Type B pancreatic cell (in vitro differentiated cells): ENCODE results near the gene TRNAU1AP. TPM values are rescaled to one million over a fixed set of nuclear protein-coding genes. Genes with fewer than 3 reads are reported as not detected.
"Not testable (repeated sequence)": the region's sequence is repeated elsewhere in the genome, so short reads cannot be mapped to it uniquely, and the experiment has no call there.

ENCODE experiments used
- DNase-seq: peaks from one replicate; pipeline ENCODE4 v3.0.0; 2021; ENCODE audit warnings: mixed read lengths; ENCODE audit not compliant: unreplicated experiment; ENCODE audit errors: extremely low spot score
- H3K27ac Mint-ChIP-seq: 2 replicates; pipeline ENCODE4 v1.8.0; 2021; ENCODE audit warnings: mild to moderate bottlenecking, mixed read lengths
- H3K27me3 Mint-ChIP-seq: 2 replicates; pipeline ENCODE4 v1.8.0; 2021; ENCODE audit warnings: mixed read lengths
- H3K36me3 Mint-ChIP-seq: 2 replicates; pipeline ENCODE4 v1.8.0; 2021; ENCODE audit warnings: mixed read lengths
- H3K4me1 Mint-ChIP-seq: one replicate; pipeline ENCODE4 v1.8.0; 2021; ENCODE audit warnings: mixed read lengths; ENCODE audit not compliant: unreplicated experiment
- H3K4me3 Mint-ChIP-seq: 2 replicates; pipeline ENCODE4 v1.8.0; 2021; ENCODE audit warnings: mild to moderate bottlenecking, mixed read lengths
- H3K9me3 Mint-ChIP-seq: 2 replicates; pipeline ENCODE4 v1.8.0; 2021; ENCODE audit warnings: mixed read lengths
- total RNA-seq: library from RNA; stranded (reverse); gene quantifications from 2 replicates; pipeline ENCODE4 v1.2.1, GENCODE V29; 2021; ENCODE audit warnings: low replicate concordance
- TF ChIP-seq, protein P1 (sequence below): fragments of 200-600 bp; sonication (generic); conservative IDR thresholded peaks from 2 replicates; pipeline ENCODE4 v1.5.0; 2021; ENCODE audit warnings: antibody characterized with exemption, mild to moderate bottlenecking

TRNAU1AP gene
- total RNA-seq, 1 donor from 2014 or later = 33.7 TPM

DNA sequence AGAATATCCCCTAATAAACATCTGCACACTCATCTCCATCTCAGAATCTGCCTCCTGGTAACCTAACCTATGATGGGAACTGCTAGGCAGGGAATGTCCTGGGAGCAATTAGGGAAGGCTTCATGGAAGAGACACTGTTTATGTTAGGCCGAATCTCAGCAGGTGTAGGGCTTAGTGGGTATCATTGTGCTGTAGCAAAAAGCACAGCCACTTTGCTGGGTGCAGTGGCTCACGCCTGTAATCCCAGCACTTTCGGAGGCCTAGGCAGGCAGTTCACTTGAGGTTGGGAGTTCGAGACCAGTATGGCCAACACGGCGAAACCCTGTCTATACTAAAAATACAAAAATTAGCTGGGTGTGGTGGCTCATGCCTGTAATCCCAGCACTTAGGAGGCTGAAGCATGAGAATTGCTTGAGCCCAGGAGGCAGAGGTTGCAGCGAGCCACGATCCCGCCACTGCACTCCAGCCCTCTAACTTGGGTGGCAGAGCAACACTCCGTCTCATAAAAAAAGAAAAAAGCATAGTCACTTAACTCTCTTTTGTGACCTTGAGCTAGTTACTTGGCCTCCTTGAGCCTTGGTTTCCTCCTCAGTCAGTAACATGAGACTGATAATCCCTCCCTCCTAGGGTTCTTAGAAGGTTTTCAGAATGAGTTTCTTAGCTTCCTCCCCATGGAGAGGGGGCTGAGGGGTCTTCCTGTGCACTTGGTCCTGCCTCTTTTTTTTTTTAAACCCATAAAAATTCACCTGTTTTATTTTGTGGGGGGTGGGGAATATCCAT, 42.7 kb downstream of the TRNAU1AP start:
- Mint-ChIP-seq H3K9me3 (no peaks in the 10 kb centered on the region), H3K4me3 (no peak overlapping the region), H3K4me1 (peaks cover 4% of the 10 kb centered on the region), H3K27me3 (peaks cover 4% of the 10 kb centered on the region), H3K27ac (no peak overlapping the region), H3K36me3 (no peaks in the 10 kb centered on the region)
- DNase-seq = no peak
- TF ChIP-seq, protein P1, sequence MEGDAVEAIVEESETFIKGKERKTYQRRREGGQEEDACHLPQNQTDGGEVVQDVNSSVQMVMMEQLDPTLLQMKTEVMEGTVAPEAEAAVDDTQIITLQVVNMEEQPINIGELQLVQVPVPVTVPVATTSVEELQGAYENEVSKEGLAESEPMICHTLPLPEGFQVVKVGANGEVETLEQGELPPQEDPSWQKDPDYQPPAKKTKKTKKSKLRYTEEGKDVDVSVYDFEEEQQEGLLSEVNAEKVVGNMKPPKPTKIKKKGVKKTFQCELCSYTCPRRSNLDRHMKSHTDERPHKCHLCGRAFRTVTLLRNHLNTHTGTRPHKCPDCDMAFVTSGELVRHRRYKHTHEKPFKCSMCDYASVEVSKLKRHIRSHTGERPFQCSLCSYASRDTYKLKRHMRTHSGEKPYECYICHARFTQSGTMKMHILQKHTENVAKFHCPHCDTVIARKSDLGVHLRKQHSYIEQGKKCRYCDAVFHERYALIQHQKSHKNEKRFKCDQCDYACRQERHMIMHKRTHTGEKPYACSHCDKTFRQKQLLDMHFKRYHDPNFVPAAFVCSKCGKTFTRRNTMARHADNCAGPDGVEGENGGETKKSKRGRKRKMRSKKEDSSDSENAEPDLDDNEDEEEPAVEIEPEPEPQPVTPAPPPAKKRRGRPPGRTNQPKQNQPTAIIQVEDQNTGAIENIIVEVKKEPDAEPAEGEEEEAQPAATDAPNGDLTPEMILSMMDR = no peak

DNA sequence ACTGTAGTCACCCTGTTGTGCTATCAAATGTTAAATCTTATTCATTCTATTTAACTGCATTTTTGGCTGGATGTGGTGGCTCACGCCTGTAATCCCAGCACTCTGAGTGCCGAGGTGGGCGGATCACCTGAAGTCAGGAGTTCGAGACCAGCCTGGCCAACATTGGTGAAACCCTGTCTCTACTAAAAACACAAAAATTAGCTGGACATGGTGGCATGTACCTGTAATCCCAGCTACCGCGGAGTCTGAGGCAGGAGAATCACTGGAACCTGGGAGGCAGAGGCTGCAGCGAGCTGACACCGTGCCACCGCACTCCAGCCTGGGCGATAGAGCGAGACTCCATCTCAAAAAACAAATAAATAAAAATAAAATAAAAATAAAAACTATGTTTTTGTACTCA, 43.4 kb downstream of the TRNAU1AP start:
- not testable (repeated sequence) for DNase-seq, H3K4me1 Mint-ChIP-seq, H3K27ac Mint-ChIP-seq

DNA sequence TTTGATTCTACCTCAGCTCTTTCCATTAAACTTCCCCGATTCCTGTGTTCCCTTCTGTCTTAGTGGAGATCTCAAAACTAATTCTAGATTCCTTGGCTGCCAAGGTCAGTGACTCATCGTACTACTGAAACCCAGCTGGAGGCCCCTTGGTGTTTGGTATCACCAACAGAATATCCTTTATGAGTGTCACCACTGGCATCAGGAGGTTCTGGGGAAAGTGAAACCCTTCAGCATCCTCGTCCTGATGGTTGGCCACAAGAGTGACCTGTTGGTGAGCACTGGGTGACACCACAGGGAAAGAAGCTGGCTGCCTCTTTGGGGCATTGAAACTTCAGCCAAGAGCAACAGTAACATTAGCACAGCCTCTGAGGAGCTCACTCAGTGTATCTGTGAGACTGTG, 48.8 kb downstream of the TRNAU1AP start:
- no peak for DNase-seq
- H3K27ac Mint-ChIP-seq = peak overlapping the region; percentile 72

More for the DNA sequence above, 43.4 kb downstream of the TRNAU1AP start:
- H3K36me3 Mint-ChIP-seq, H3K27me3 Mint-ChIP-seq, H3K4me3 Mint-ChIP-seq, H3K9me3 Mint-ChIP-seq: not testable (repeated sequence)

DNA sequence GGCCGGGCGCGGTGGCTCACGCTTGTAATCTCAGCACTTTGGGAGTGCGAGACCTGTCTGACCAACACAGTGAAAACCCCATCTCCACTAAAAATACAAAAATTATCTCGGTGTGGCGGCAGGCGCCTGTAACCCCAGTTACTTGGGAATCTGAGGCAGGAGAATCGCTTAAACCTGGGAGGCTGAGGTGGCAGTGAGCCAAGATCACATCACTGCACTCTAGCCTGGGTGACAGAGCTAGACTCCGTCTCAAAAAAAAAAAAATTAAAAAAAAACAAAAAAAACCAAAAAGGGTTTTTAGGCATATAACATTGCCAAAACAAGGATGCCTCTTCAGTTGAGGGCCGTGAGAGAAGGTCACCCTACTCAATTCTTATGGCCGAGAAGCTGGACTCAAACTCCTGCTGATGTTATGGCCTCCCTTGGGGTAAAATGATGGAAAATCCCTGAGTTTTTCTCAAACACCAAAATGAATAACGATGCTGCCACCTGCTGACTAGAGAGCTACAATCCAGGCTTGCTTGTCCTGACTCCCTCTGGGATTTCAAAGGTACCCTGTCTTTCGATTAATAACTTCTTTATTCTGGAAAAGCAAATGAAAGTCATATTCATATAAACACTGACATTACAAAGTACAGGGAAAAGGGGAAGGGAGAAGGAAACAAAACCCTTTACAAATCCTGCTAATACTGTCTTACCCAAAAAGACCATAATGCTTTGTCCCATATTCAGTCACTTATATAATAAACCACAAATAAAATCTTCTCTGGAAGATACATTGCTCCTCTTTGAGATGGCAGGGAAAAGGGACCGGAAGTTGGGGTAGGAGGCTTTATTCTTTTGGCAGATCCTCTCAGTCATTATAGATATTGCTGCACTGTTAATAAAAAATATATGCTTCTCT, 49.9 kb downstream of the TRNAU1AP start:
- DNase-seq = no peak
- peaks cover 8% of the 10 kb centered on the region for H3K36me3 Mint-ChIP-seq
- H3K4me3 Mint-ChIP-seq = no peak overlapping the region
- peaks cover 4% of the 10 kb centered on the region for H3K4me1 Mint-ChIP-seq
- H3K27me3 Mint-ChIP-seq = no peaks in the 10 kb centered on the region
- TF ChIP-seq, protein P1 = peak; percentile 82
- H3K9me3 Mint-ChIP-seq = no peaks in the 10 kb centered on the region
- H3K27ac Mint-ChIP-seq = peak overlapping the region; percentile 10

More for the DNA sequence above, 48.8 kb downstream of the TRNAU1AP start:
- Mint-ChIP-seq H3K36me3 (peaks cover 8% of the 10 kb centered on the region), H3K27me3 (no peaks in the 10 kb centered on the region), H3K4me3 (no peak overlapping the region), H3K9me3 (no peaks in the 10 kb centered on the region), H3K4me1 (peaks cover 4% of the 10 kb centered on the region)
- TF ChIP-seq, protein P1 = no peak

DNA sequence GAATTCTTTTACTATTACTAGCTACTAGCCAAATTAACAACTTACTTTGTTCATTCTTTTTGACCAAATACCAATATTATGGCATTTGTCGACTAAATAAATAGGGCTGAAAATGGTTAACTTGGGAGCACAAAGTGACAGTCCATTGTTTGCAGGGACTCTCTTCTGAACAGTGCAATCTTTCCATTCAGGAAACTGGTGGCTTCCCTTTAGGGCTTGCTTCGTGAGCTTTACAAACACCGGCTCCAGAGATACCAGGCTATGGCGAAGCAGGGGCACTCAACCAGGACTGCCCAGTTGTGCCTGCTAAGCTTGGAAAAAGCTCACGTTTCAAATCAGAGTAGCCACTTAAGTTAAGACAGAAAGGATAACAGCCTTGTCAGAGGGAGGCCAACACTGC, 51.5 kb downstream of the TRNAU1AP start:
- Mint-ChIP-seq H3K4me1 (peaks cover 4% of the 10 kb centered on the region), H3K27me3 (no peaks in the 10 kb centered on the region), H3K9me3 (no peaks in the 10 kb centered on the region), H3K4me3 (no peak overlapping the region), H3K36me3 (peaks cover 8% of the 10 kb centered on the region), H3K27ac (no peak overlapping the region)
- TF ChIP-seq, protein P1 = no peak
- no peak for DNase-seq

DNA sequence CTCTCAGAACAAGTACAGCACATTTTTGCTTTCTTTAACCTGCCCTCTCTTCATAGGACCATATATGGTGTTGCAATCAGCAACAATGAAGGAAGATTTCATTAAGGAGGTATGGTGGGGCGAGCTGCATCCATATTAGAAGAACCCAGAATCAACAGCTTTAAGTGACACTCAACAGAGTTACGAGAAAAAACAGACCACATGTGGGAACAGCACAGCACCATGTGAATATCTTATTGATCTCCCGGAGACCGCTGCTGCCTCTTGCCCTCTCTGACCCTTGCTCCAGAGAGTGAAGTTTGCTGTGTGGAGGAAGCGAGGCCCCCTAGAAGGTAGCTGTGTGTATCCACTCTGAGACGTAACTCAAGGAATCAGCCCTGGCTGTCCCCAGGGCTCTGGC, 52.1 kb downstream of the TRNAU1AP start:
- Mint-ChIP-seq H3K27ac (no peak overlapping the region), H3K9me3 (no peaks in the 10 kb centered on the region), H3K4me1 (peaks cover 4% of the 10 kb centered on the region), H3K27me3 (no peaks in the 10 kb centered on the region), H3K4me3 (no peak overlapping the region), H3K36me3 (peaks cover 8% of the 10 kb centered on the region)
- TF ChIP-seq, protein P1 = no peak
- DNase-seq = no peak
